Activated naive CD4-positive, alpha-beta T cell treated with Interleukin-2 at 50 U/mL for 16 hours (primary cell): Measurements from ENCODE around the gene DOCK8.

Experiments used
- DNase-seq: peaks from one replicate; pipeline ENCODE4 v3.0.0-alpha.2; 2020

The DOCK8 gene

GRCh38 chr9:318646-319045, 104.0 kb downstream of the DOCK8 start:
- no peak for DNase-seq

GRCh38 chr9:324971-325370, 110.3 kb downstream of the DOCK8 start:
- no peak for DNase-seq

DNA sequence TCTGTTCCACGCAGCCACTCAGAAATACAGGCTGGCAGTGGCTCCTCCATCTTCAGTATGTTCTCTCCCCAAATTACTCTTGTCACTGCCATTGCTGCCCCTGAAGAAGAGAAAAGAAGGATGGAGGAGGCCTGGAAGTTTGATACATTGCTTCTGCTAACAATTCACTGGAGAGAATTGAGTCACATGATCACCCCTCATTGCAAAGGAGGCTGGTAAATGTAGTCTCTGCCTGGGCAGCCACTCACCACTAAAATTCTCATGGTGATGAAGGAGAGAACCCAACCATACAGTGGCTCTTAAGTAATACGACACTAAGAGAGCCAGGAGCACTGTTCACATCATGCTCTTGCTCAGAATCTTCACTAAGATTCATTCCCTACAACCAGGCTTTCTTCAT, 112.0 kb downstream of the DOCK8 start:
- DNase-seq: no peak

DNA sequence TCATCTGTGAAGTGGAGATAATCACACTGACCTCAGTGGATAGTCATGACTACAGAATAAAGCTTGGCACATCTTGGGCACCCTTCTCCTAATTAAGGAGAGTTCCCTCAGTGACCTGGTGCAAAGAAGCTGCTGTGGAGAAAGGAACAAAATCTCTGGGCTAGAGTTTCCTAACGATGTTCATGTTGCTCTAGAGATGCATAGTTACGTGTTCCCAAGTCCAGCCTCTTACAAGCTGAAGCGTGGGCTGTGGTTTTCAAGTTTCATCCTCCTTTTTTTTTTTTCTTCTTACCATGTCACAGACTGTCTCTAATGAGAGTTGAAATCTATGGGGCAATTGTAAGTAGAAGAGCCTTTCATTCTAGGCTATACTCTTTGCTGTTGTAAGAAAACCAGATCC, 113.8 kb downstream of the DOCK8 start:
- no peak for DNase-seq

DNA sequence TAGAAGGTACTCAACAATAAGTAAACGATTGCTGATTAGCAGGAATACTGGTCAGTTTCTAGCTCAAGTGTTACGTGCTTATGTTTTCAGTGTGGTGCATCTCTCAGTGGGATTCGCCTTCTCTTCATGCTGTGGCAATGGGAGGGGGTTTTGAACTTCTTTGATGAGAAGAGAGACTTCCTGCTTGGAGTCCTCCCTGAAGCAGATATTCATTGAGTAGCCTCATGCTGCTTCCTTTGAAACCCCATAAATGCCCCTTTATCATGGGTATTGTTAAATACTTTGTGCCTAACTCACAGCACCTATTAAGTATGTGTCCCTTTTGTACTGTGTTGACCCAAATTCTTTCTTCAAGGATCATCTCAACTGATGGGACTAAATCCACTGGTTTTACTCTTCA, 116.5 kb downstream of the DOCK8 start:
- no peak for DNase-seq

DNA sequence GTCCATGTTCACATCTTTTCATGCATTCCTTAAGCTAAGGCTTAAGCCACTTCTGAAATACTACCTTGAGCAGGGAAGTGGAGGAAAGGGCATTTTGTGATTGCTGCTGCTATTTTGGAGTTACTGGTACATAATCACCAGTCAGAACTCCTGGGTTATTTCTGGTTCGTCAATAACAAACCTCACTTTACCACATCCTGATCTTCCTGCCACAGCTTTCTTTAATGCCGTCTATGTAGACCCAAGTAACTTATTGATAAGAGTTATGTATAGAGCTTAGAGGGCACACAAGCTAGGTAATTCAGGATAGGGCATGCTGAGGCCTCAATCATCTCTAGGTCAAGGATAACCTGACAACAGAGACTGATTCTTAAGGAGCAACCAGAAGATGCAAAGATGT, 120.7 kb downstream of the DOCK8 start:
- no peak for DNase-seq

GRCh38 chr9:336039-336438, 121.4 kb downstream of the DOCK8 start:
- DNase-seq: no peak

DNA sequence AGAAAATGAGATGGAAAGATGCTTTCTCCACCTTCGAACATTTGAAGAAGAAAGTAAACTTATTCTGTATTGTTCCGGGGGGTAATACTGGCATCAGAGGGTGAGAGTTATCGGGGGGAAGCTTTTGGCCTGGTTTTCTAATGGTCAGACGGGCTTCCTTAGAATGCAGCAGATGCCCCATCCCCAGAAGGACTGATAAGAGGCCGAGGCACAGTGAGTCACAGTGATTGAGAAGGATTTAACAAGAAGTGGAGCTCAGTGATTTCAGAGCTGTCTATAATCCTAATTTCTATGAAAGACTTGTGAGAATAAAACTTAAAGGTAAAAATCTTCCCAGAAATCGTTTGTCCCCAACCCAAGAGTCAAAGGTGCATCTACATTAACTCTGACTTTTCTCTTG, 123.9 kb downstream of the DOCK8 start:
- no peak for DNase-seq

- no peak for DNase-seq
These were observed 127.2 kb downstream of the DOCK8 start for GRCh38 chr9:341634-342421.

GRCh38 chr9:343773-344172, 129.1 kb downstream of the DOCK8 start:
- no peak for DNase-seq

- no peak for DNase-seq
These were observed 131.5 kb downstream of the DOCK8 start for GRCh38 chr9:346111-346571.

GRCh38 chr9:347667-348292, 133.1 kb downstream of the DOCK8 start:
- no peak for DNase-seq

DNA sequence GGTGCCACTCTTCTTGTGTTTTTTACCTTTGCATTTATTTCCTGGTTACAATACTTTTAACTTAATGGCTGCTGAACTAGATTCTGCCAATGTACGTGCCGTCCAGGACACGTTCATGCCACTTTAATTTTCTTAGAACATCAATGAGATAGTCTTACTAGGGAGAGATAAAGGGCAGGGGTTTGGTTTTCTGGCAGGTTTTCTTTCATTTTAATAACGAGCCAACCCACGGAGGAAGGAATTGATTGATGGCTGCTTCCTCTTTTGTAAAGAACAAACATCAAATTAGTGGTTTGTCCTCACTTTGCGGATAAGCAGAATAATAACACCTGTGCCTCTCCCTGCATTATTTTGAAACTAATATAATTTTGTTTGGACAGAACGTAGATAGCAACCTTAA, 135.7 kb downstream of the DOCK8 start:
- DNase-seq: no peak

- DNase-seq: no peak
These were observed 137.3 kb downstream of the DOCK8 start for GRCh38 chr9:351916-352315.

DNA sequence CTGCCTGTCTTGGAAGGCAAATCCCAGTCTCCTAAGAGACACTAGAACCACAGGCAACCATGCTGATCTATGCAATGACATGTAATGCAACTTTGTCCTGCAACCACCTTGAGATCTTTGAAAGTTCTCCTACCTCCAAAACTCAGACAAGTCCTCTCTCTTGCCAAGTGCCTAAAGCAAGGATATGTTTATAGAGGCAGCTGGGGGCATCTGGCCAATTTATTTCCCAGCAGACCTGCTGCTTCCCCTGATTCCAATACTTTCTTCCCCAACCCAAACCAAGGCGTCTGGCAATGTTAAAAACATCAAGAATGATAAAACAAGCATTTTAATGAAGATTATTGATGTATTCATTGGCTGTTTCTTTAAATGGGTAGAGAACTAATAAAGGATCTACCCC, 138.4 kb downstream of the DOCK8 start:
- DNase-seq: no peak

- no peak for DNase-seq
These were observed 139.8 kb downstream of the DOCK8 start for GRCh38 chr9:354453-354852.

DNA sequence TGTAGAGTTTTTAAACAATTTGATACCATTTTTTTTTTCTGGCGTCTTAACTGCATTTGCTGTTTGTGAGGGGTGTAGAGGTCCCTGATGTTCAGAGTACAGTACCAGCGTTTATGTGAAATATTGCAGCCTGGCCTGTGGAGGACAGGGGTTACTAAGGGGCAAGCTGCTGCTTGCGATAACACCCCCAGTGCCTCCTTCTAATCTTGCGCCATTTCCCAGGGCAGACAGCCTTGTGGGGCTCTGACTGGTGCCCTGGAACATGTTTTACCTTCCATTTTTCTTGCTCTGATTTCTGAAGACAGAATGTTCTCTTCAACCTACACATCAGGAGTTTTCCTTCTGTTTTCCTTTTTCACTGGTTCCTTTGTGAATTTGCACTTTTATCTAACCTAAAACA, 142.9 kb downstream of the DOCK8 start:
- DNase-seq: no peak

DNA sequence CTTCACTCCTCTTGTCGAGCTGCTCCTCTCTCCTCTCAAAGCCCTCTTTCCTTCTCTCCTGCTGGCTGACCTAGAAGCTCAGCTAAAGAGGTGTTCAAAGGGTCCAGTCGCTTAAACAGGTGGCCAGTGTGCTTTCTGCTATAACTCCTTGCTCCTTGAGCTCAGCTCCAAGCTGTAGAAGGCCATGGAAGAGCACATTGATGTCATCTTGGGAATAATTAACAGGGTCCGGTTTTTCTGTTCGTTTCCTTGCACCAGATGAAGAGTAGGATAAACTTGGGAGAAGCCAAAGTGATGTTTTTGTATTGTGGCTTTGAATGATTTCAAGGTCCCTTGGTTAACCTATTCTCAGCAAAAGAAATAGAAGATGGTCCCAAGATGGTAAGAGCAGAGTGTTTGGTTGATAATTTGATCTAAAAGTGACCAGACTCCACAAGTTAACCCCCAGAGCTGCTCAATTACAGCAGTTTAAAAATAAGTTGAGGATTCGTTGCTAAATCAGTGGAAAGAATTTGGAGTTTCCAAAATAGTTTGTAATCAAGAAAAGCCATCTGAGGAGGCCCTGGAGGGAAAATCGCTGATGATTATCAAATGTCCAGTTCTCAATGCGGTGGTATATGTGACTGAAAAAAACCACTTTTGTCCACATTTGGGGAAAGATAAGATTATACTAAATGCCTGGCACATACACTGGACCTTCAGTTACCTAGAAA, 148.1 kb downstream of the DOCK8 start:
- DNase-seq: no peak

GRCh38 chr9:363274-363612, 148.6 kb downstream of the DOCK8 start:
- DNase-seq: no peak

GRCh38 chr9:365436-365835, 150.8 kb downstream of the DOCK8 start:
- no peak for DNase-seq

GRCh38 chr9:366620-367019, 152.0 kb downstream of the DOCK8 start:
- DNase-seq: no peak

- no peak for DNase-seq
These were observed 155.4 kb downstream of the DOCK8 start for GRCh38 chr9:370086-370485.

DNA sequence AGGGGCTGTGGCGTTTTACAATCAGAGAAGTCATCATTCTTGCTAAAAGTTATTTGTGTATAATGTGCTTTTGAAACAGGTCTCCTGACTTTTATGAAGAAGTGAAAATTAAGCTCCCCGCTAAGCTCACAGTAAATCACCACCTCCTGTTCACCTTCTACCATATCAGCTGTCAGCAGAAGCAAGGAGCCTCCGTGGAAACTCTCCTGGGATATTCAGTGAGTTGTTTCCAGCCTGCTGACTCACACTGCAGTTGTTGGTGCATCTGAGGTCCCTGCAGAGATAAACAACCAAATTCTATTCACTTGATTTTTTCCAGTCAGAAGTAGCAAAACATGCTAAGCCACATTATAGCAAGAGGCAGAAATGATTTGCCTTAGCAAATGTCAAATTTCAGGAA, 156.7 kb downstream of the DOCK8 start:
- DNase-seq: no peak

DNA sequence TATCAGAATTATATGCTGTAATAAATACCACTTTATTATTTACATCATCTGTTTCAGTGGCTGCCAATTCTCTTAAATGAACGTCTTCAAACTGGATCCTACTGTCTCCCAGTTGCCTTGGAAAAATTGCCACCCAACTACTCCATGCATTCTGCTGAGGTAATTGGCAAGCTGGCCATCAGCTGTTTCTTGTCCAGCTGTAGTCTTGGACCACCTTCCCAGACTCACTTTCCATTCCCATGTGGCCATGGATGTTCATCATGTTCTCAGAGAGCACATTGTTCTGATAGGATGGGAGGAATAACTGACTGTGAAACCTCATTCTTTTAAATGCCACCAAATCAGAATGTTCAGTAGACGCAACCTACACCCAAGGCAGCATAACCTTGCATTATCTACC, 157.5 kb downstream of the DOCK8 start:
- no peak for DNase-seq
